Lower lobe of right lung (tissue), 2 donors: ENCODE measurements around the gene TEX101. TPM values are rescaled to one million over a fixed set of nuclear protein-coding genes. Genes with fewer than 3 reads are reported as not detected.
"Not testable (repeated sequence)": the region's sequence is repeated elsewhere in the genome, so short reads cannot be mapped to it uniquely, and the experiment has no call there.

Source experiments
- ATAC-seq, 2 donors: fragments of 200-7000 bp; cut with Tn5 transposase; one replicate each; pipeline ENCODE4 v1.9.1; 2020 to 2022; ENCODE audit warnings: mild to moderate bottlenecking in 2 of 2, moderate library complexity in 2 of 2
- DNase-seq: peaks from one replicate; pipeline ENCODE4 v3.0.0-alpha.2; 2020
- H3K27ac ChIP-seq: fragments of 200-600 bp; one replicate; pipeline ENCODE4 v1.8.0; 2022
- H3K27me3 ChIP-seq: fragments of 200-600 bp; one replicate; pipeline ENCODE4 v1.8.0; 2022; ENCODE audit warnings: low read depth
- H3K36me3 ChIP-seq: fragments of 200-600 bp; one replicate; pipeline ENCODE4 v1.8.0; 2022; ENCODE audit warnings: mild to moderate bottlenecking
- H3K4me1 ChIP-seq: fragments of 200-600 bp; one replicate; pipeline ENCODE4 v1.8.0; 2022
- H3K4me3 ChIP-seq: fragments of 200-600 bp; one replicate; pipeline ENCODE4 v1.8.0; 2022; ENCODE audit warnings: mild to moderate bottlenecking
- H3K9me3 ChIP-seq: fragments of 200-600 bp; one replicate; pipeline ENCODE4 v1.8.0; 2022
- CTCF ChIP-seq: fragments of 200-600 bp; IDR thresholded peaks from one replicate; pipeline ENCODE4 v1.8.0; 2022; ENCODE audit warnings: antibody characterized with exemption, mild to moderate bottlenecking
- intact Hi-C: fragments of 100-400 bp; cut with DNase I; formaldehyde crosslinking; loops from one replicate; pipeline ENCODE4 v1.11.0; 2022
- total RNA-seq: library from RNA; stranded (reverse); fragmentation: NEBNext Ultra II Directional; extraction: Animal tissue kit (Norgen Biotek cat#: 25700); gene quantifications from one replicate; pipeline ENCODE4 v1.2.1, GENCODE V29; 2021
- donor health status: DM: no; HTN: yes; CAD: no; lungs with severe emphysema.

TEX101 gene
- total RNA-seq, 1 donor from 2014 or later, result not detected

- no peak overlapping the region for H3K27ac ChIP-seq
- H3K4me1 ChIP-seq, result peaks cover 16% of the 10 kb centered on the region
- H3K27me3 ChIP-seq, result no peaks in the 10 kb centered on the region
- no peak overlapping the region for H3K4me3 ChIP-seq
- no peak for TF ChIP-seq CTCF
- H3K36me3 ChIP-seq, result no peaks in the 10 kb centered on the region
- ATAC-seq (no peak), DNase-seq (no peak)
- H3K9me3 ChIP-seq, result no peaks in the 10 kb centered on the region
- intact Hi-C loops, result no loop called here
Observed at GRCh38 chr19:43439709-43440063, 25.0 kb downstream of the TEX101 start.

DNA sequence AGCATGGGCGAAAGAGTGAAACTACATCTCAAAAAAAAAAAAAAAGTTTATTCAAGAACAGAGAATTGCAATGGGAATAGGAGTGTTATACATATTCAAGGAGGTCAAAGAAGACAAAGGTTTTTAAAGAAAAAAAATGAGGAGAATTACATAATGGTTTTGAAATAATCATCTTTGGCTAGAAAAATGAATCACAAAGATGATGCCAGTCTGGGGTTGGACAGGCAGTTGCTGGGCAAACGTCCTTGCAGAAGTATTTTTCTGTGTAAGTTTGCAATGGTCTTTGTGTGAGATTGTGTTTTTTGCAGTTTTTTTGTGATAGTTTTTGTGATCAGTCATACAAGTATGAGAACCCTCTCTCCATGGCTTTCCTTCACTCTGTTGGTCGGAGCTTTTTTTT is 27.0 kb downstream of the TEX101 start:
- Histone ChIP-seq H3K27me3 (no peaks in the 10 kb centered on the region), H3K36me3 (no peaks in the 10 kb centered on the region), H3K4me3 (no peak overlapping the region), H3K4me1 (peaks cover 16% of the 10 kb centered on the region), H3K27ac (no peak overlapping the region), H3K9me3 (no peaks in the 10 kb centered on the region)
- TF ChIP-seq CTCF, result no peak
- intact Hi-C loops, result no loop called here
- DNase-seq, result no peak
- no peak for ATAC-seq

- H3K27ac ChIP-seq, DNase-seq, H3K9me3 ChIP-seq, H3K27me3 ChIP-seq, intact Hi-C loops, ATAC-seq, H3K4me1 ChIP-seq, H3K36me3 ChIP-seq, H3K4me3 ChIP-seq: not testable (repeated sequence)
Observed at GRCh38 chr19:43444091-43444490, 29.4 kb downstream of the TEX101 start.

GRCh38 chr19:43444531-43445287 is 30.0 kb downstream of the TEX101 start:
- Histone ChIP-seq H3K4me1 (no peaks in the 10 kb centered on the region), H3K27me3 (no peaks in the 10 kb centered on the region), H3K36me3 (no peaks in the 10 kb centered on the region), H3K4me3 (no peak overlapping the region), H3K9me3 (no peaks in the 10 kb centered on the region), H3K27ac (no peak overlapping the region)
- DNase-seq (no peak), ATAC-seq (peak in 1 of 2 donors; percentile 41)
- intact Hi-C loops, result loop anchor here (5.0 kb wide), 1 partner anchor 73 kb away; no protein-coding TSS in a partner anchor
- no peak for TF ChIP-seq CTCF

DNA sequence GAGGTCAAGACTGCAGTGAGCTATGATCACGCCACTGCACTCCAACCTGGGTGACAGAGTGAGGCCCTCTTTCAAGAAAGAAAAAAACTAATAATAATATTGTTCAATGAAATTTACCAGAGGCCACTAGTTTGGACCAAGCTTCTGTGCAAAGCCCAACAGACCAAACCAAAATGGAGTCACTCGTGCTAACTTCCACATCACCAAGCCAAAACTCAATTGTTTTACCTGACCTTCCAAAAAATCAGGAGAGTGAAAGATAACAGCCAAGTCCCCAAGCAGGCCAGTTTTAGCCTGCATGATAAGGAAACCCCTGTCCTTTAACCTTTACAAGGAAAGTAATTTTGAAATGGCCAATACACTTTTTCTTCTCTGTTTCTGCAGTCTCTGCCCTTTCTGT is 30.7 kb downstream of the TEX101 start:
- Histone ChIP-seq H3K4me1 (no peaks in the 10 kb centered on the region), H3K27me3 (no peaks in the 10 kb centered on the region), H3K36me3 (no peaks in the 10 kb centered on the region), H3K9me3 (no peaks in the 10 kb centered on the region), H3K4me3 (no peak overlapping the region), H3K27ac (no peak overlapping the region)
- no peak for TF ChIP-seq CTCF
- intact Hi-C loops, result loop anchor here (5.0 kb wide), 1 partner anchor 72 kb away; no protein-coding TSS in a partner anchor
- ATAC-seq, result no peak
- no peak for DNase-seq

DNA sequence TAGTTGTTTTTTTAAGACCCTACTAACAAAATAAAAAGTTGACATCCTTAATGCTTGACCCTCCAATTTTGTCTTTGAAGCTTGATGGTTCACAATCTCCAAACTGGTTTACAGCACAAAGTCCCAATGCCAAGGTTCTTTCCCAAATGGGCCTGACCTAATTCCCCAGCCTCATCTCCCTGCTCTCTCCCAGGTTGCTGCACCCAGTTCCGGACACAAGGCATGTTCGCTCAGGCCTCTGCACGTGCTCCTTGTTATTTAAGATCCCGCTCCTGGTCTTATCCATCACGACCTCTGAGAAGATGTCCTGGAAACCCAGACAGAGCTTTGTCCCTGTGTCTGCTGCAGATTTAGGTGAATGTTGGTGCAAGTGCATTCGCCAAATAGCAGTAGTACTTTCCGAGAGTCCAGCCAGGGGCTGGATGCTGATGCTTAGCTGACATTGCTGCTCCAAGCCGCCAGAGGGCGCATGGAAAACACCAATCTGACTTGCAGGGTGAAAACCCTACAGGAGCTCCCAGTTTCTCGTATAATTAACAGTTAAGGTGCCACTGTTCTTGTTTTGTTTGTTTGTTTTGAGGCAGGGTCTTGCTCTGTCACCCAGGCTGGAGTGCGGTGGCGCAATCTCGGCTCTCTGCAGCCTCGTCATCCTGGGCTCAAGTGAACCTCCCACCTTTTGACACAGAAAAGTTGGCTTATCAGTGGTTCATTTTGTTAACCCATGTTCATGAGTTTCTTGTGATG is 32.2 kb downstream of the TEX101 start:
- peak; percentile 85 for DNase-seq
- Histone ChIP-seq H3K9me3 (no peaks in the 10 kb centered on the region), H3K36me3 (no peaks in the 10 kb centered on the region), H3K4me3 (no peak overlapping the region), H3K4me1 (no peaks in the 10 kb centered on the region), H3K27ac (no peak overlapping the region), H3K27me3 (no peaks in the 10 kb centered on the region)
- peak; percentile 88 to 90 for ATAC-seq
- peak; percentile 97 for TF ChIP-seq CTCF
- intact Hi-C loops, result loop anchor here (5.0 kb wide), 1 partner anchor 70 kb away; no protein-coding TSS in a partner anchor
